ENCODE measurements around the gene AKAP6. TPM values are rescaled to one million over a fixed set of nuclear protein-coding genes. Genes with fewer than 3 reads are reported as not detected.

The AKAP6 gene
- total RNA-seq, 1 experiment from 2014 or later = 1.1 TPM

DNA sequence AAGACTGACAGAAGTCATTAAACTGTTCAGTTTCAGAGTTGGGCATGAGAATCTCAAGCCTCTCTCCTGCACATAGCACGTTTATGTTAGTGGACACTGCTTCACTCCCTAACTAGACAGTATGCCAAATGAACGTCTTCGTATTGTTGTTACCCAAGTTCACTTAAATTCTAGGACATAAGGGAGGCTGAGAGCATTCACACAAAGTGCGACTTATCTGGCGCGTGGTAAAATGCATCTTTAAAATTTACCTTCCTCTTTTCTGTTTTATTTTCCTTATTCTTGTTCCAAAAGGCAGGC, 166.3 kb downstream of the AKAP6 start:
- no peak overlapping the region for H3K4me3 Mint-ChIP-seq
- no peaks in the 10 kb centered on the region for H3K4me1 Mint-ChIP-seq
- Histone ChIP-seq H3K56ac (ENCODE audit: insufficient read length, low read depth, low read length) (no peak overlapping the region), H3K27ac (ENCODE audit: insufficient read length, low read depth, low read length) (no peak overlapping the region), H3K79me2 (ENCODE audit: insufficient read depth, low read length) (no peaks in the 10 kb centered on the region), H3K4me2 (ENCODE audit: insufficient read depth, insufficient read length, low read length) (no peak overlapping the region), H3K18ac (ENCODE audit: insufficient read length, low read depth, low read length) (no peak overlapping the region), H4K91ac (ENCODE audit: insufficient read length, low read depth, low read length) (no peak overlapping the region), H3K79me1 (ENCODE audit: insufficient read depth, low read depth, low read length, poor library complexity, severe bottlenecking) (no peaks in the 10 kb centered on the region), H3K4me1 (ENCODE audit: insufficient read depth, low read length) (no peaks in the 10 kb centered on the region), H2BK20ac (ENCODE audit: low read depth, low read length, poor library complexity, severe bottlenecking) (no peak overlapping the region), H4K20me1 (ENCODE audit: control insufficient read depth, insufficient read depth, insufficient read length) (no peaks in the 10 kb centered on the region), H3K4ac (ENCODE audit: low read depth, low read length) (no peak overlapping the region), H2BK5ac (ENCODE audit: insufficient read length, low read length) (no peak overlapping the region), H3T11ph (ENCODE audit: low read length) (no peak overlapping the region), H3K23me2 (ENCODE audit: insufficient read length, low read depth, low read length, poor library complexity, severe bottlenecking) (no peaks in the 10 kb centered on the region), H2AK5ac (ENCODE audit: insufficient read length, low read length) (no peak overlapping the region), H3K14ac (ENCODE audit: insufficient read depth, low read length) (no peak overlapping the region), H2BK12ac (ENCODE audit: insufficient read length, low read depth, low read length) (no peak overlapping the region), H4K5ac (ENCODE audit: insufficient read length, low read depth, low read length) (no peak overlapping the region), H2AFZ (ENCODE audit: low read length) (no peak overlapping the region), H3K27me3 (ENCODE audit: insufficient read depth, low read length) (no peaks in the 10 kb centered on the region), H2BK120ac (ENCODE audit: low read depth, low read length, poor library complexity, severe bottlenecking) (no peak overlapping the region), H3K9me3 (ENCODE audit: control insufficient read depth, low read depth, low read length) (no peaks in the 10 kb centered on the region), H4K8ac (replicated peaks; ENCODE audit: insufficient read length, low read depth, low read length) (no peak overlapping the region), H3K9ac (ENCODE audit: extremely low read depth, insufficient read length, low read length) (no peak overlapping the region), H2BK15ac (ENCODE audit: low read depth, low read length) (no peak overlapping the region), H3K23ac (ENCODE audit: insufficient read length, low read depth, low read length) (no peak overlapping the region)
- H3K36me3 Mint-ChIP-seq (ENCODE audit: insufficient read depth in 1 of 3, low read depth in 3 of 3) = no peaks in the 10 kb centered on the region
- no peaks in the 10 kb centered on the region for H3K9me3 Mint-ChIP-seq
- H3K27ac Mint-ChIP-seq = no peak overlapping the region; a peak in 1 of 7 replicates
- H3K27me3 Mint-ChIP-seq (ENCODE audit: low read depth) = no peaks in the 10 kb centered on the region; the same call in 1 of the 2 replicates
- no peak for DNase-seq
- no CpG with 5 or more reads among the region's 6 CpGs for WGBS (ENCODE audit: extremely low coverage, insufficient read length, low lambda C conversion rate)
- TF ChIP-seq, protein P1, sequence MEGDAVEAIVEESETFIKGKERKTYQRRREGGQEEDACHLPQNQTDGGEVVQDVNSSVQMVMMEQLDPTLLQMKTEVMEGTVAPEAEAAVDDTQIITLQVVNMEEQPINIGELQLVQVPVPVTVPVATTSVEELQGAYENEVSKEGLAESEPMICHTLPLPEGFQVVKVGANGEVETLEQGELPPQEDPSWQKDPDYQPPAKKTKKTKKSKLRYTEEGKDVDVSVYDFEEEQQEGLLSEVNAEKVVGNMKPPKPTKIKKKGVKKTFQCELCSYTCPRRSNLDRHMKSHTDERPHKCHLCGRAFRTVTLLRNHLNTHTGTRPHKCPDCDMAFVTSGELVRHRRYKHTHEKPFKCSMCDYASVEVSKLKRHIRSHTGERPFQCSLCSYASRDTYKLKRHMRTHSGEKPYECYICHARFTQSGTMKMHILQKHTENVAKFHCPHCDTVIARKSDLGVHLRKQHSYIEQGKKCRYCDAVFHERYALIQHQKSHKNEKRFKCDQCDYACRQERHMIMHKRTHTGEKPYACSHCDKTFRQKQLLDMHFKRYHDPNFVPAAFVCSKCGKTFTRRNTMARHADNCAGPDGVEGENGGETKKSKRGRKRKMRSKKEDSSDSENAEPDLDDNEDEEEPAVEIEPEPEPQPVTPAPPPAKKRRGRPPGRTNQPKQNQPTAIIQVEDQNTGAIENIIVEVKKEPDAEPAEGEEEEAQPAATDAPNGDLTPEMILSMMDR (conservative IDR thresholded peaks at IDR 0.05) = no peak

Data from H9 (cell line).